SU-DHL-6 (cell line): Measurements from ENCODE around the gene SAPCD1.

Experiments
- CTCF ChIP-seq: fragments of 200-600 bp; sonication (generic); IDR thresholded peaks from one replicate; pipeline ENCODE4 v1.5.1; 2017; ENCODE audit warnings: antibody characterized with exemption, mild to moderate bottlenecking, low read length, moderate library complexity; ENCODE audit not compliant: insufficient read depth, poor library complexity, severe bottlenecking
- EZH2phosphoT487 ChIP-seq: fragments of 200-600 bp; sonication (generic), shearing (Covaris generic); conservative IDR thresholded peaks from 2 replicates; pipeline ENCODE4 v1.6.1; 2018; ENCODE audit warnings: mild to moderate bottlenecking, antibody characterized with exemption, low read length, moderate library complexity, mixed read lengths

DNA sequence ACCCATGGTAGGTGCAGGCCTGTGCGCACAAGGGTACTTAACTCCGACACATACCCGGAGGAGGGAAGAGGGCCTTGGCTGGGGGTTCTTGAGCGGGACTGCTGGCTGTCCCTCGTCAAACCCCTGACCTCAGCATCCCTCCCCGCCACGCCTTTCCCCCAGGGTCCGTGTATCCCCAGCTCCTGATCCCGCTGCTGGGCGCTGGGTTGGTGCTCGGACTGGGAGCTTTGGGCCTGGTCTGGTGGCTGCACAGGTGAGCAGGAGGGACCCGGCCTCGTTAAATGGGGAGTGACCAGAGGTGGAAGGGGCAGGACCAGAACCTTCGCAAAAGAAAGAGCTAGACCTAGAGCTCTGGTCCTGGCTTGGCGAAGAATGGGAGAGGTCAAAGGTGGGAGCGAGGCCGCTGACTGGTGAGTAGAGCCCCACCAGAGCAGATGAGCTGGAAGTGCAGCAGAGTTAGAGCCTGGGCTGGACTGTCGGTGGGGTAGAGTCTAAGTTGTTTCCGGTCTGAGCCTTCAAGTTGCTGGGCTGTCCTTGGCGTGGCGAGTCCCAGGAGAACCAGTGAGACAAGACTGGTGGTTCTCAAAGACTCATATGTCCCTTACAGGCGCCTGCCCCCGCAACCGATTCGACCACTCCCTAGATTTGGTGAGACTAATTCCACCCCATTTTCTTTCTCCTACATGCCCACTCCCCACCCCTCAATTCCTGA, 38.3 kb upstream of the SAPCD1 start:
- no peak for TF ChIP-seq CTCF
- TF ChIP-seq EZH2phosphoT487: no peak
